Upper lobe of left lung (tissue), 4 donors: ENCODE data around the gene GRM6.

Experiments
- EP300 ChIP-seq, 4 donors: sonication (generic); formaldehyde crosslinking; IDR thresholded peaks; one replicate each; pipeline ENCODE4 v1.5.1; 2017; ENCODE audit warnings: antibody characterized with exemption in 4 of 4, control low read depth in 2 of 4
- POLR2A ChIP-seq, 4 donors: fragments of 450-650 bp; IDR thresholded peaks; one replicate each; pipeline ENCODE4 v1.5.1; 2016 to 2017; ENCODE audit warnings: antibody characterized with exemption in 4 of 4, mild to moderate bottlenecking in 2 of 4
- TF ChIP-seq, protein P1 (sequence below), 6 experiments: fragments of 450-650 bp in 4 of 6; fragments of 200-600 bp in 2 of 6; sonication (generic) in 2 of 6; IDR thresholded peaks; one replicate each; pipeline ENCODE4 v1.5.1; 2016 to 2019; ENCODE audit warnings: antibody characterized with exemption in 6 of 6

DNA sequence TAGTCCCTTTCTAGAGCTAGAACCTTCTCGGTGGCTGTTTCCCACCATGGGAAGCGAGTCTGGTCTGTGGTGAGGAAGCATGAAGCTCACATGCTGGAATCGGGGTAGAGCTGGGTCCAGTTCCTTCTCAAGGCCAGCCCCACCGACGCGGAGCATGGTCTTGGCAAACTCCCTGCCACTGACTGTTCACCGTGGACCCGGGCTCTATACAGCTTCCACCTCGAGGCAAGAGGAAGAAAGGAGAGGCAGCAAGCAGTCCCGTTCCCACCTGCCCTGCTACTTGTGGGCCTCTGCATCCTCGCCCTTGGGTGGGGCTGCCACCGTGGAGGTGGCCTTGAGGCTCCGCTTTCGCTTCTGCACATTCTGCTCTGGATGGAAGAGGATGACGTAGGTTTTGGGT is 13.7 kb downstream of the GRM6 start:
- TF ChIP-seq POLR2A (IDR thresholded peaks at IDR 0.05) (no peak), EP300 (IDR thresholded peaks at IDR 0.05) (no peak)
- TF ChIP-seq, protein P1, sequence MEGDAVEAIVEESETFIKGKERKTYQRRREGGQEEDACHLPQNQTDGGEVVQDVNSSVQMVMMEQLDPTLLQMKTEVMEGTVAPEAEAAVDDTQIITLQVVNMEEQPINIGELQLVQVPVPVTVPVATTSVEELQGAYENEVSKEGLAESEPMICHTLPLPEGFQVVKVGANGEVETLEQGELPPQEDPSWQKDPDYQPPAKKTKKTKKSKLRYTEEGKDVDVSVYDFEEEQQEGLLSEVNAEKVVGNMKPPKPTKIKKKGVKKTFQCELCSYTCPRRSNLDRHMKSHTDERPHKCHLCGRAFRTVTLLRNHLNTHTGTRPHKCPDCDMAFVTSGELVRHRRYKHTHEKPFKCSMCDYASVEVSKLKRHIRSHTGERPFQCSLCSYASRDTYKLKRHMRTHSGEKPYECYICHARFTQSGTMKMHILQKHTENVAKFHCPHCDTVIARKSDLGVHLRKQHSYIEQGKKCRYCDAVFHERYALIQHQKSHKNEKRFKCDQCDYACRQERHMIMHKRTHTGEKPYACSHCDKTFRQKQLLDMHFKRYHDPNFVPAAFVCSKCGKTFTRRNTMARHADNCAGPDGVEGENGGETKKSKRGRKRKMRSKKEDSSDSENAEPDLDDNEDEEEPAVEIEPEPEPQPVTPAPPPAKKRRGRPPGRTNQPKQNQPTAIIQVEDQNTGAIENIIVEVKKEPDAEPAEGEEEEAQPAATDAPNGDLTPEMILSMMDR (IDR thresholded peaks at IDR 0.05), result no peak
